HepG2 (cell line): Measurements from ENCODE around the gene ZNF678. TPM values are rescaled to one million over a fixed set of nuclear protein-coding genes. Genes with fewer than 3 reads are reported as not detected.

Experiments
- ATAC-seq: fragments of 200-7000 bp; cut with Tn5 transposase; 3 replicates; pipeline ENCODE4 v1.9.1; 2020; ENCODE audit warnings: mild to moderate bottlenecking, moderate library complexity
- BruUV-seq: library from RNA; stranded (reverse); fragments of 400-500 nt; replicated peaks from 2 replicates; lab custom pipeline; 2021; lab: Mats Ljungman, UMichigan
- CTCF ChIA-PET: fragments of 300-600 bp; formaldehyde crosslinking; extraction: SDS; loops from one replicate; lab custom pipeline; 2021; ENCODE audit warnings: low total read pairs, inconsistent platforms, low intra/inter-chr PET ratio; lab: Yijun Ruan, JAX
- POLR2A ChIA-PET: fragments of 350-600 bp; sonication (Branson Sonifier 250); formaldehyde crosslinking; loops from one replicate; lab custom pipeline; 2020; ENCODE audit warnings: antibody characterized with exemption, inconsistent platforms; lab: Yijun Ruan, JAX
- DNase-seq: peaks from one replicate; pipeline ENCODE4 v3.0.0-alpha.2; 2015; ENCODE audit warnings: low spot score
- FAIRE-seq: peaks from 3 replicates; lab custom pipeline; 2011; peaks lifted over from hg19 to GRCh38; lab: Jason Lieb, UNC
- H2AFZ ChIP-seq: one replicate; pipeline ENCODE4 v1.6.1; 2011; ENCODE audit warnings: low read length, inconsistent platforms
- H3K27ac ChIP-seq: fragments of 300-600 bp; 3 replicates; pipeline ENCODE4 v1.8.0; 2011; ENCODE audit warnings: mixed run types, mild to moderate bottlenecking, mixed read lengths, low read length, inconsistent platforms; ENCODE audit not compliant: insufficient read depth; ENCODE audit errors: extremely low read length
- H3K27me3 ChIP-seq, 2 experiments: fragments of 200-600 bp in 1 of 2; 2 replicates in 1 of 2; 3 replicates in 1 of 2; pipeline versions ENCODE4 v1.6.0 to v1.8.0; 2011; ENCODE audit warnings: low read length in 2 of 2, mild to moderate bottlenecking in 2 of 2, moderate library complexity in 2 of 2, inconsistent platforms in 1 of 2; ENCODE audit not compliant: insufficient read depth in 2 of 2, control insufficient read depth in 1 of 2
- H3K36me3 ChIP-seq, 2 experiments: fragments of 200-600 bp in 1 of 2; replicated peaks in 1 of 2; 2 replicates in 1 of 2; 3 replicates in 1 of 2; pipeline versions ENCODE4 v1.5.1 to v1.8.0; 2011; ENCODE audit warnings: low read length in 2 of 2, inconsistent platforms in 1 of 2; ENCODE audit not compliant: insufficient read depth in 2 of 2, control insufficient read depth in 1 of 2
- H3K4me1 ChIP-seq: 2 replicates; pipeline ENCODE4 v1.5.1; 2012; ENCODE audit warnings: low read length, inconsistent platforms; ENCODE audit not compliant: insufficient read depth
- H3K4me2 ChIP-seq: 2 replicates; pipeline ENCODE4 v1.6.0; 2011; ENCODE audit warnings: low read depth, low read length, inconsistent platforms
- H3K4me3 ChIP-seq, 3 experiments: fragments of 200-600 bp in 1 of 3; sonication (generic), shearing (Covaris generic) in 1 of 3; replicated peaks in 1 of 3; 2 replicates each; pipeline ENCODE4 v1.5.1; 2011 to 2016; ENCODE audit warnings: low read length in 3 of 3, inconsistent platforms in 2 of 3, low read depth in 2 of 3, mild to moderate bottlenecking in 2 of 3, control low read depth in 1 of 3, mixed read lengths in 1 of 3; ENCODE audit not compliant: insufficient read depth in 1 of 3
- H3K79me2 ChIP-seq: one replicate; pipeline ENCODE4 v1.6.1; 2011; ENCODE audit warnings: low read length, inconsistent platforms; ENCODE audit not compliant: insufficient read depth
- H3K9ac ChIP-seq: 2 replicates; pipeline ENCODE4 v1.6.0; 2011; ENCODE audit warnings: mild to moderate bottlenecking, low read depth, low read length, inconsistent platforms; ENCODE audit not compliant: insufficient read depth
- H3K9me3 ChIP-seq: 2 replicates; pipeline ENCODE4 v1.5.1; 2012; ENCODE audit warnings: mild to moderate bottlenecking, low read length
- H4K20me1 ChIP-seq: 2 replicates; pipeline ENCODE4 v1.6.0; 2011; ENCODE audit warnings: inconsistent platforms, mild to moderate bottlenecking, low read length, moderate library complexity; ENCODE audit not compliant: insufficient read depth
- ATF6 ChIP-seq: sonication (generic); formaldehyde crosslinking; conservative IDR thresholded peaks from 2 replicates; pipeline ENCODE4 v1.4.0; 2020; ENCODE audit warnings: missing genetic modification reagents
- CSRNP1 ChIP-seq: sonication (generic); formaldehyde crosslinking; IDR thresholded peaks from 2 replicates; pipeline ENCODE4 v1.8.1; 2023; ENCODE audit warnings: mild to moderate bottlenecking, missing genetic modification reagents
- DNMT1 ChIP-seq: sonication (generic); formaldehyde crosslinking; IDR thresholded peaks from 2 replicates; pipeline ENCODE4 v1.5.1; 2020; ENCODE audit warnings: mild to moderate bottlenecking, missing genetic modification reagents
- FOXO1 ChIP-seq: sonication (generic); formaldehyde crosslinking; IDR thresholded peaks from 2 replicates; pipeline ENCODE4 v1.4.0; 2020; ENCODE audit warnings: missing genetic modification reagents
- KLF6 ChIP-seq: IDR thresholded peaks from 2 replicates; pipeline ENCODE4 v1.8.0; 2016; ENCODE audit warnings: missing biosample characterization, missing genetic modification reagents
- NR2F2 ChIP-seq: IDR thresholded peaks from 2 replicates; pipeline ENCODE4 v1.6.1; 2012; ENCODE audit warnings: low read depth, inconsistent platforms, borderline replicate concordance
- TRAFD1 ChIP-seq: sonication (generic); formaldehyde crosslinking; IDR thresholded peaks from 2 replicates; pipeline ENCODE4 v1.5.1; 2020; ENCODE audit warnings: missing genetic modification reagents, mild to moderate bottlenecking, borderline replicate concordance
- XBP1 ChIP-seq: sonication (generic); formaldehyde crosslinking; IDR thresholded peaks from 2 replicates; pipeline ENCODE4 v1.5.0; 2020; ENCODE audit warnings: missing genetic modification reagents
- ZNF12 ChIP-seq: sonication (generic); formaldehyde crosslinking; IDR thresholded peaks from 2 replicates; pipeline ENCODE4 v1.5.0; 2020; ENCODE audit warnings: missing genetic modification reagents
- WGBS: methylation state at CpG from one replicate; pipeline ENCODE4 v1.1.6; 2017; ENCODE audit warnings: low lambda C conversion rate; 5-methylcytosine and 5-hydroxymethylcytosine counted together
- in situ Hi-C: cut with HindIII; loops from 2 replicates; pipeline ENCODE4 v1.10.0; 2017; ENCODE audit warnings: low pct_unique_long_range_greater_than_20kb; ENCODE audit not compliant: extremely low pct_ligation_motif_present
- intact Hi-C: fragments of 100-400 bp; cut with micrococcal nuclease; formaldehyde crosslinking; loops from one replicate; pipeline ENCODE4 v1.10.0; 2022; ENCODE audit not compliant: unreplicated experiment
- polyA plus RNA-seq, 8 experiments: library from polyadenylated mRNA; depleted of rRNA in 3 of 8; stranded (reverse) in 7 of 8; unstranded in 1 of 8; fragments of >200 nt; fragmentation: Illumina TruSeq in 4 of 8; extraction: Trizol in 4 of 8; gene quantifications; 2 replicates each; pipeline versions ENCODE4 v1.2.1 to v1.2.3, GENCODE V29; 2011 to 2016; ENCODE audit warnings: low read depth in 4 of 8, missing spikeins in 1 of 8, mixed read lengths in 1 of 8; ENCODE audit not compliant: insufficient read depth in 1 of 8
- total RNA-seq, 5 experiments: library from RNA; depleted of rRNA; stranded (reverse); fragments of >200 nt; fragmentation: Illumina TruSeq; extraction: Trizol; gene quantifications; 2 replicates each; pipeline ENCODE4 v1.2.3, GENCODE V29; 2016; ENCODE audit warnings: low read depth in 1 of 5
- TF ChIP-seq, protein P1 (sequence below): sonication (generic); formaldehyde crosslinking; IDR thresholded peaks from 2 replicates; pipeline ENCODE4 v1.4.0; 2020; ENCODE audit warnings: mild to moderate bottlenecking, missing genetic modification reagents, borderline replicate concordance
- TF ChIP-seq, protein P2 (sequence below): sonication (generic); formaldehyde crosslinking; IDR thresholded peaks from 2 replicates; pipeline ENCODE4 v1.4.0; 2020; ENCODE audit warnings: missing genetic modification reagents

The ZNF678 gene
- total and polyA plus RNA-seq, 2 of the 13 experiments (the other 11 are each of a cell fraction or from before 2014, with no cell fraction given) = 2.0 to 7.6 TPM

- BruUV-seq = no TSS peak
- Histone ChIP-seq H3K27me3 (no peaks in the 10 kb centered on the region), H4K20me1 (no peaks in the 10 kb centered on the region), H3K4me2 (no peak overlapping the region), H3K4me3 (no peak overlapping the region), H3K4me1 (no peaks in the 10 kb centered on the region), H3K79me2 (no peaks in the 10 kb centered on the region), H3K9me3 (peaks cover 30% of the 10 kb centered on the region), H2AFZ (no peak overlapping the region), H3K9ac (no peak overlapping the region), H3K27ac (no peak overlapping the region), H3K36me3 (no peaks in the 10 kb centered on the region; a peak in 2 of 5 replicates)
- intact Hi-C loops (no loop called here), in situ Hi-C loops (no loop called here)
- FAIRE-seq (no peak), ATAC-seq (no peak), DNase-seq (no peak)
- ChIA-PET POLR2A (no interaction called here), CTCF (no interaction called here)
- 100% methylated on average over 2 of the region's 3 CpGs for WGBS
- no peak for TF ChIP-seq XBP1
- TF ChIP-seq NR2F2 = no peak
- TF ChIP-seq, protein P1, sequence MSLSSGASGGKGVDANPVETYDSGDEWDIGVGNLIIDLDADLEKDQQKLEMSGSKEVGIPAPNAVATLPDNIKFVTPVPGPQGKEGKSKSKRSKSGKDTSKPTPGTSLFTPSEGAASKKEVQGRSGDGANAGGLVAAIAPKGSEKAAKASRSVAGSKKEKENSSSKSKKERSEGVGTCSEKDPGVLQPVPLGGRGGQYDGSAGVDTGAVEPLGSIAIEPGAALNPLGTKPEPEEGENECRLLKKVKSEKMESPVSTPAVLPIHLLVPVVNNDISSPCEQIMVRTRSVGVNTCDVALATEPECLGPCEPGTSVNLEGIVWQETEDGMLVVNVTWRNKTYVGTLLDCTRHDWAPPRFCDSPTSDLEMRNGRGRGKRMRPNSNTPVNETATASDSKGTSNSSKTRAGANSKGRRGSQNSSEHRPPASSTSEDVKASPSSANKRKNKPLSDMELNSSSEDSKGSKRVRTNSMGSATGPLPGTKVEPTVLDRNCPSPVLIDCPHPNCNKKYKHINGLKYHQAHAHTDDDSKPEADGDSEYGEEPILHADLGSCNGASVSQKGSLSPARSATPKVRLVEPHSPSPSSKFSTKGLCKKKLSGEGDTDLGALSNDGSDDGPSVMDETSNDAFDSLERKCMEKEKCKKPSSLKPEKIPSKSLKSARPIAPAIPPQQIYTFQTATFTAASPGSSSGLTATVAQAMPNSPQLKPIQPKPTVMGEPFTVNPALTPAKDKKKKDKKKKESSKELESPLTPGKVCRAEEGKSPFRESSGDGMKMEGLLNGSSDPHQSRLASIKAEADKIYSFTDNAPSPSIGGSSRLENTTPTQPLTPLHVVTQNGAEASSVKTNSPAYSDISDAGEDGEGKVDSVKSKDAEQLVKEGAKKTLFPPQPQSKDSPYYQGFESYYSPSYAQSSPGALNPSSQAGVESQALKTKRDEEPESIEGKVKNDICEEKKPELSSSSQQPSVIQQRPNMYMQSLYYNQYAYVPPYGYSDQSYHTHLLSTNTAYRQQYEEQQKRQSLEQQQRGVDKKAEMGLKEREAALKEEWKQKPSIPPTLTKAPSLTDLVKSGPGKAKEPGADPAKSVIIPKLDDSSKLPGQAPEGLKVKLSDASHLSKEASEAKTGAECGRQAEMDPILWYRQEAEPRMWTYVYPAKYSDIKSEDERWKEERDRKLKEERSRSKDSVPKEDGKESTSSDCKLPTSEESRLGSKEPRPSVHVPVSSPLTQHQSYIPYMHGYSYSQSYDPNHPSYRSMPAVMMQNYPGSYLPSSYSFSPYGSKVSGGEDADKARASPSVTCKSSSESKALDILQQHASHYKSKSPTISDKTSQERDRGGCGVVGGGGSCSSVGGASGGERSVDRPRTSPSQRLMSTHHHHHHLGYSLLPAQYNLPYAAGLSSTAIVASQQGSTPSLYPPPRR (CRISPR knock-in tag) = no peak
- TF ChIP-seq CSRNP1 (CRISPR knock-in tag) = no peak
- no peak for TF ChIP-seq TRAFD1 (CRISPR knock-in tag)
- no peak for TF ChIP-seq ZNF12 (CRISPR knock-in tag)
- TF ChIP-seq FOXO1 (CRISPR knock-in tag) = no peak
- TF ChIP-seq, protein P2, sequence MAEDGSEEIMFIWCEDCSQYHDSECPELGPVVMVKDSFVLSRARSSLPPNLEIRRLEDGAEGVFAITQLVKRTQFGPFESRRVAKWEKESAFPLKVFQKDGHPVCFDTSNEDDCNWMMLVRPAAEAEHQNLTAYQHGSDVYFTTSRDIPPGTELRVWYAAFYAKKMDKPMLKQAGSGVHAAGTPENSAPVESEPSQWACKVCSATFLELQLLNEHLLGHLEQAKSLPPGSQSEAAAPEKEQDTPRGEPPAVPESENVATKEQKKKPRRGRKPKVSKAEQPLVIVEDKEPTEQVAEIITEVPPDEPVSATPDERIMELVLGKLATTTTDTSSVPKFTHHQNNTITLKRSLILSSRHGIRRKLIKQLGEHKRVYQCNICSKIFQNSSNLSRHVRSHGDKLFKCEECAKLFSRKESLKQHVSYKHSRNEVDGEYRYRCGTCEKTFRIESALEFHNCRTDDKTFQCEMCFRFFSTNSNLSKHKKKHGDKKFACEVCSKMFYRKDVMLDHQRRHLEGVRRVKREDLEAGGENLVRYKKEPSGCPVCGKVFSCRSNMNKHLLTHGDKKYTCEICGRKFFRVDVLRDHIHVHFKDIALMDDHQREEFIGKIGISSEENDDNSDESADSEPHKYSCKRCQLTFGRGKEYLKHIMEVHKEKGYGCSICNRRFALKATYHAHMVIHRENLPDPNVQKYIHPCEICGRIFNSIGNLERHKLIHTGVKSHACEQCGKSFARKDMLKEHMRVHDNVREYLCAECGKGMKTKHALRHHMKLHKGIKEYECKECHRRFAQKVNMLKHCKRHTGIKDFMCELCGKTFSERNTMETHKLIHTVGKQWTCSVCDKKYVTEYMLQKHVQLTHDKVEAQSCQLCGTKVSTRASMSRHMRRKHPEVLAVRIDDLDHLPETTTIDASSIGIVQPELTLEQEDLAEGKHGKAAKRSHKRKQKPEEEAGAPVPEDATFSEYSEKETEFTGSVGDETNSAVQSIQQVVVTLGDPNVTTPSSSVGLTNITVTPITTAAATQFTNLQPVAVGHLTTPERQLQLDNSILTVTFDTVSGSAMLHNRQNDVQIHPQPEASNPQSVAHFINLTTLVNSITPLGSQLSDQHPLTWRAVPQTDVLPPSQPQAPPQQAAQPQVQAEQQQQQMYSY (CRISPR knock-in tag) = no peak
- TF ChIP-seq KLF6 (CRISPR knock-in tag) = no peak
- TF ChIP-seq ATF6 (CRISPR knock-in tag) = no peak
- TF ChIP-seq DNMT1 (CRISPR knock-in tag) = no peak
Measured at GRCh38 chr1:227603327-227603726, 40.0 kb downstream of the ZNF678 start.
